Kidney (tissue), 14 donors: ENCODE measurements around the gene KCNIP1. TPM values are rescaled to one million over a fixed set of nuclear protein-coding genes. Genes with fewer than 3 reads are reported as not detected.

ENCODE experiments used
- DNase-seq, 5 donors: peaks; one replicate each; pipeline ENCODE4 v3.0.0-alpha.2; 2013 to 2020
- FAIRE-seq: peaks from 2 replicates; lab custom pipeline; 2012; peaks lifted over from hg19 to GRCh38; lab: Jason Lieb, UNC
- H3K27ac ChIP-seq, 2 donors: one replicate each; pipeline ENCODE4 v1.7.0; 2013; ENCODE audit warnings: low read depth in 2 of 2, low read length in 2 of 2, inconsistent platforms in 1 of 2
- H3K27me3 ChIP-seq: one replicate; pipeline ENCODE4 v1.7.1; 2013; ENCODE audit warnings: low read length, inconsistent platforms; ENCODE audit not compliant: control insufficient read depth, insufficient read depth
- H3K36me3 ChIP-seq, 3 donors: one replicate each; pipeline versions ENCODE4 v1.7.0 to v1.7.1; 2013; ENCODE audit warnings: low read length in 3 of 3, control low read depth in 1 of 3, inconsistent platforms in 1 of 3; ENCODE audit not compliant: insufficient read depth in 3 of 3, control insufficient read depth in 2 of 3
- H3K4me1 ChIP-seq, 3 donors: one replicate each; pipeline versions ENCODE4 v1.7.0 to v1.7.1; 2013; ENCODE audit warnings: low read length in 3 of 3, inconsistent platforms in 1 of 3, low read depth in 1 of 3; ENCODE audit not compliant: control insufficient read depth in 2 of 3, insufficient read depth in 2 of 3
- H3K4me3 ChIP-seq, 3 donors: one replicate each; pipeline versions ENCODE4 v1.7.0 to v1.8.1; 2013; ENCODE audit warnings: low read length in 3 of 3, control low read depth in 1 of 3, inconsistent platforms in 1 of 3
- H3K9ac ChIP-seq, 3 donors: one replicate each; pipeline versions ENCODE4 v1.7.0 to v1.7.1; 2013; ENCODE audit warnings: low read length in 3 of 3, control low read depth in 1 of 3, inconsistent platforms in 1 of 3
- H3K9me3 ChIP-seq, 3 donors: one replicate each; pipeline versions ENCODE4 v1.7.0 to v1.7.1; 2013; ENCODE audit warnings: low read length in 3 of 3, control low read depth in 1 of 3, inconsistent platforms in 1 of 3; ENCODE audit not compliant: control insufficient read depth in 2 of 3, insufficient read depth in 1 of 3
- CTCF ChIP-seq: IDR thresholded peaks from 3 replicates; pipeline ENCODE4 v1.5.1; 2012; ENCODE audit warnings: mild to moderate bottlenecking, moderate library complexity, borderline replicate concordance; ENCODE audit not compliant: insufficient read depth; ENCODE audit errors: extremely low read depth
- intact Hi-C: fragments of 100-400 bp; cut with DNase I; formaldehyde crosslinking; loops from one replicate; pipeline ENCODE4 v1.11.1; 2022
- polyA plus RNA-seq: library from polyadenylated mRNA; stranded (reverse); fragments of 350-450 nt; fragmentation: Illumina TruSeq; extraction: RNeasy Lipid Tissue Mini Kit (QIAGEN cat#74804); gene quantifications from one replicate; pipeline ENCODE4 v1.2.3, GENCODE V29; 2014; ENCODE audit warnings: low read depth, low replicate concordance; ENCODE audit not compliant: insufficient read depth
- total RNA-seq: library from RNA; stranded (reverse); fragmentation: NEBNext Ultra II Directional; extraction: Animal tissue kit (Norgen Biotek cat#: 25700); gene quantifications from one replicate; pipeline ENCODE4 v1.2.1, GENCODE V29; 2021
- donor health status: control.
- donor health status: control.
- donor health status: control.
- donor health status: control.
- donor health status: control.
- donor health status: DM: yes; HTN: yes; CAD: no.
- donor health status: Normal renal cell carcinoma (clear cell type).

Gene KCNIP1
- total and polyA plus RNA-seq, 2 donors from 2014 or later, result 1.8 to 3.1 TPM

DNA sequence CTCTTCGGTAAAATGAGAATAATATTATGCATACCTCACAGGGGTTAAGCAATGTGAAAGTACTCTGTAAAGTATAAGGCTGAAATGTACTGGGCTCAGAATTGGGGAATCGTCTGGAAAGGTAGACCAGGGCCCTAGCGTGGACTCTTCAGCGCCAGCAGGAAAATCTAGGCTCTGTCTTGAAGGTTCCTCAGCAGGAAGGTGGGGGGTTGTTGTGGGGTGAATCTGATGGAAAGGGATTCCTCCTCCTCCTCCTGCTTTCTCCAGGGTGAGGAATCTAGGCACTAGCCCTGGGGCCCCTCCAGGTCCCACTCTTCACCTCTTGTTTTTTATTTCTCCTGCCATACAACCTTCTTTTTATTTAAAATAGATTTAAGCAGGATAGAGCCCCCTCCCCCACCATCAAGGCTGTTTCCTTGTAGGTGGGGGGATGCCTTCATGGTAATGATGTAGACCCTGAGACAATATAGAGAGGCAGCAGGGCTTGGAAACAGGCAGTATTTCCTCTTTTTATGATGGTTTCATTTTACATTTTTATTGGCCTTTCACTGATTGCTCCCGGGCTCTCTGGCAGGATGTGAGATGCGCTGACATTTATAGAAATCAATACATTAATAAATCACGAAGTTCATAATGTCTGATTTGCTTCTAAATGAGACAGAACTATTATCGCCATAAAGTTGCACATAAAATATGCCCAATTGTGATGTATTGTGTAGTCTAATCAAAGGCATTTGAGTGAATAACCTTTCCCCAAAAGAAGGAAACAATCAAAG, 200.8 kb downstream of the KCNIP1 start:
- Histone ChIP-seq H3K27me3 (no peaks in the 10 kb centered on the region), H3K4me3 (no peak overlapping the region), H3K36me3 (no peaks in the 10 kb centered on the region), H3K9ac (no peak overlapping the region), H3K4me1 (no peaks in the 10 kb centered on the region), H3K27ac (no peak overlapping the region), H3K9me3 (no peaks in the 10 kb centered on the region)
- FAIRE-seq, result no peak
- intact Hi-C loops, result no loop called here
- no peak for TF ChIP-seq CTCF
- no peak for DNase-seq

DNA sequence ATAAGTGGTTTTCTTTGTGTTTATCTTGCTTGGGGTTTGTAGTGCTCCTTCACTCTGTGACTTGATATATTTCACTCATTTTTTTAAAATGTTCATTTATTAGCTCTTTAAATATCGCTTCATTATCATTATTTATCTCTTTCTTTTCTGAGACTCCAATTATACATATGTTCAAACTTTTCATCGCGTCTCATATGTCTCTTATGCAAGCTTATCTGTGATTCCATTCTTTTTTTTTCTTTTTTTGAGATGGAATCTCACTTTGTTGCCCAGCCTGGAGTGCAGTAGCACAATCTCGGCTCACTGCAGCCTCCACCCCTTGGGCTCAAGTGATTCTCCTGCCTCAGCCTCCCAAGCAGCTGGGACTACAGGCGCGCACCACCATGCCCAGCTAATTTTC, 205.8 kb downstream of the KCNIP1 start:
- no peaks in the 10 kb centered on the region for H3K27me3 ChIP-seq
- H3K4me3 ChIP-seq, result no peak overlapping the region
- H3K9ac ChIP-seq, result no peak overlapping the region
- H3K4me1 ChIP-seq, result no peaks in the 10 kb centered on the region
- no peak for TF ChIP-seq CTCF
- no peaks in the 10 kb centered on the region for H3K36me3 ChIP-seq
- intact Hi-C loops, result no loop called here
- DNase-seq (no peak), FAIRE-seq (no peak)
- no peak overlapping the region for H3K27ac ChIP-seq
- H3K9me3 ChIP-seq, result no peaks in the 10 kb centered on the region

DNA sequence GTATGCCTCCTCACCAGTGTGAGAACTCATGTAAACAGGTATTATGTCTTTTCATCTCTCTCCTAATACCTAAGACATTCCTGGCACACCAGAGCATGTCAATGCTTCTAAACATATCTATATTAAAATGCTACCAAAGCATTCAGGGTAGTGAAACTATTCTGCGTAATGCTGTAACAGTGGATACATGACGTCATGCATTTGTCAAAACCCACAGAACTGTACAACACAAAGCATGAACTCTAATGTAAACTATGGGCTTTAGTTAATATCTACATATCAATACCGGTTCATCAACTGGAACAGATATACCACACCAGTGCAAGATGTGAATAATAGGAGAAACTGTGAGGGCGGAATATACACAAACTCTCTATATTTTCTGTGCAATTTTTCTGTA, 207.5 kb downstream of the KCNIP1 start:
- TF ChIP-seq CTCF, result no peak
- H3K36me3 ChIP-seq, result no peaks in the 10 kb centered on the region
- no peaks in the 10 kb centered on the region for H3K27me3 ChIP-seq
- no peak for FAIRE-seq
- intact Hi-C loops, result no loop called here
- no peak overlapping the region for H3K27ac ChIP-seq
- H3K4me3 ChIP-seq, result no peak overlapping the region
- no peaks in the 10 kb centered on the region for H3K4me1 ChIP-seq
- H3K9ac ChIP-seq, result no peak overlapping the region
- DNase-seq, result no peak
- no peaks in the 10 kb centered on the region for H3K9me3 ChIP-seq
